GM12878 (cell line): ENCODE results near the gene PLVAP.

Experiments used
- CEBPB ChIP-seq, 2 experiments: fragments of 150-350 bp in 1 of 2; IDR thresholded peaks; 2 replicates each; pipeline ENCODE4 v1.6.1; 2012 to 2014; ENCODE audit warnings: low read depth in 2 of 2, low read length in 2 of 2, borderline replicate concordance in 1 of 2, inconsistent platforms in 1 of 2
- POLR2A ChIP-seq: IDR thresholded peaks from 2 replicates; pipeline ENCODE4 v1.6.1; 2011; ENCODE audit warnings: low read depth, mild to moderate bottlenecking, low read length
- SMAD1 ChIP-seq: fragments of 450-650 bp; IDR thresholded peaks from 2 replicates; pipeline ENCODE4 v1.6.1; 2018; ENCODE audit warnings: mild to moderate bottlenecking, low read depth; ENCODE audit not compliant: partially characterized antibody

GRCh38 chr19:17389957-17390664 lies 13.0 kb upstream of the PLVAP start:
- no peak for TF ChIP-seq POLR2A
- TF ChIP-seq CEBPB (IDR thresholded peaks at IDR 0.05; ENCODE audit: borderline replicate concordance in 1 of 2, low read depth in 2 of 2, low read length in 2 of 2), result no peak
- TF ChIP-seq SMAD1, result no peak
